OCI-M2 (cell line): ENCODE results near the gene RAPGEF5.

Experiments used
- DNase-seq: peaks from one replicate; lab custom pipeline; 2025; ENCODE audit not compliant: unreplicated experiment; lab: John Stamatoyannopoulos, UW

The RAPGEF5 gene

GRCh38 chr7:22128528-22128920 lies 228.4 kb downstream of the RAPGEF5 start:
- DNase-seq: no peak

- no peak for DNase-seq
These were observed 229.0 kb downstream of the RAPGEF5 start for GRCh38 chr7:22127835-22128527.

- DNase-seq: no peak
These were observed 231.5 kb downstream of the RAPGEF5 start for GRCh38 chr7:22125436-22125835.

- DNase-seq: no peak
These were observed 232.0 kb downstream of the RAPGEF5 start for GRCh38 chr7:22124941-22125340.

GRCh38 chr7:22123139-22123538 lies 233.8 kb downstream of the RAPGEF5 start:
- no peak for DNase-seq

GRCh38 chr7:22121702-22122474 lies 235.1 kb downstream of the RAPGEF5 start:
- DNase-seq: no peak

GRCh38 chr7:22120391-22121053 lies 236.4 kb downstream of the RAPGEF5 start:
- no peak for DNase-seq

GRCh38 chr7:22117222-22117621 lies 239.7 kb downstream of the RAPGEF5 start:
- no peak for DNase-seq

- no peak for DNase-seq
These were observed 240.4 kb downstream of the RAPGEF5 start for GRCh38 chr7:22116451-22117030.

GRCh38 chr7:22115689-22116088 lies 241.3 kb downstream of the RAPGEF5 start:
- no peak for DNase-seq

- DNase-seq: no peak
These were observed 242.4 kb downstream of the RAPGEF5 start for GRCh38 chr7:22114440-22114981.

- no peak for DNase-seq
These were observed 243.9 kb downstream of the RAPGEF5 start for GRCh38 chr7:22113041-22113440.

- DNase-seq: no peak
These were observed 245.3 kb downstream of the RAPGEF5 start for GRCh38 chr7:22111661-22112060.

GRCh38 chr7:22110881-22111280 lies 246.1 kb downstream of the RAPGEF5 start:
- no peak for DNase-seq

- DNase-seq: no peak
These were observed 246.6 kb downstream of the RAPGEF5 start for GRCh38 chr7:22110227-22110839.

- no peak for DNase-seq
These were observed 247.2 kb downstream of the RAPGEF5 start for GRCh38 chr7:22109761-22110160.

- no peak for DNase-seq
These were observed 248.7 kb downstream of the RAPGEF5 start for GRCh38 chr7:22108151-22108845.

- DNase-seq: no peak
These were observed 251.4 kb downstream of the RAPGEF5 start for GRCh38 chr7:22105550-22105949.

- DNase-seq: no peak
These were observed 262.3 kb downstream of the RAPGEF5 start for GRCh38 chr7:22094413-22095342.
